GM19193 (cell line): Measurements from ENCODE around the gene WDR3.

ENCODE experiments used
- POLR2A ChIP-seq: IDR thresholded peaks from 4 replicates; pipeline ENCODE4 v1.6.1; 2011; ENCODE audit not compliant: insufficient read depth, insufficient read length; ENCODE audit errors: extremely low read depth

The WDR3 gene

GRCh38 chr1:117929343-117930172 lies at the start of gene WDR3, which contains the start of gene GDAP2:
Gene WDR3 (plus strand): TSS chr1:117929739. CDS start chr1:117933320, 3,581 bp downstream.
Gene GDAP2 (minus strand): TSS chr1:117929621. CDS start chr1:117920357, 9,264 bp downstream.
- peak; percentile 68 for TF ChIP-seq POLR2A

DNA sequence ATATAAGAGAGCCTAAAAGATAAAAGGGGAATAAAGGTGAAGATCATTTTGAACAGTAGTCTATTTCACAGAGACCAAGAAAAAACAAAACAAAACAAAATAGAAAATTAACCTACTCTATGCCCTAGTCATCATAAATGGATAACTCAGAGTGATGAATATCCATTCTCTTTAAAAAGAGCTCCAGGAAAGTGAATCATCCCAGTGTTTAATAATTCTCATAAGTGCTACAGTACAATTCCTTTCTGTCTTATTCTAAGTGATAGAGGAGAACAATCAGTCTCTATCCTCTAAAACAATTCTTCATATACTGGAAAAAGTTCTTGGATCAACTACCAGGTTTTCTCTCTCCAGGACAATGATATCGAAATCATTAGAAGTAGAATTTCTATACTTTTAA lies 45.9 kb upstream of the WDR3 start:
- TF ChIP-seq POLR2A = no peak

DNA sequence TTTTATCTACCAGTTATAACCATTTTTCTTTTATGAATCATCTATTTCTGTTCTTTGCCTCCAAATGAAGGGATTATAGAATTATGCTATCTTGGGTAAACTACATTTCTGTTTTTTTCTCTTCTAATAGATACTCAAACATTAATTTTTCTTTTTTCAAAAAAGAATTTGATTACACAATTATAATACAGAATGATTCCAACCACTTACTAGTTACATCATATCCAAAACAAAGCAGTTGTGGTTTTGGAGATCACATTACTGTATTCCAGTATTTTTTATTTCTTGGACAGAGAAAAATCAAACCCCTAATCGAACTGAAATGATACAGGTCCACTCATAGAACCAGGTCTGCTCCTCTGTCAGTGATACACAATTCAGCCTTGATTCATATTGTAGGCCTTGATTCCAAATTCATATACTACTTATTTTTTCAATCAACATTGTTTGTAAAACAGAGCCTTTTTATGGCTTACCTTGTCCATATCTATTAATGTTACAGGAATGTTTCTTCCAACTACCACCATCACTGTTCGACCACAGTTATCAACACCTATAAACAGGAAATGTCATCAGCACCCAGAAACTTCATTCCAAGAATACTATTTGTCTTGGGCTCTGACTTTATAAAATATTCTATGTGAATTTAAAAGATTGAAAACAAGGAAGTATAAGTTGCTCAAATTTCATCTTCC lies 43.3 kb upstream of the WDR3 start:
- TF ChIP-seq POLR2A = no peak

DNA sequence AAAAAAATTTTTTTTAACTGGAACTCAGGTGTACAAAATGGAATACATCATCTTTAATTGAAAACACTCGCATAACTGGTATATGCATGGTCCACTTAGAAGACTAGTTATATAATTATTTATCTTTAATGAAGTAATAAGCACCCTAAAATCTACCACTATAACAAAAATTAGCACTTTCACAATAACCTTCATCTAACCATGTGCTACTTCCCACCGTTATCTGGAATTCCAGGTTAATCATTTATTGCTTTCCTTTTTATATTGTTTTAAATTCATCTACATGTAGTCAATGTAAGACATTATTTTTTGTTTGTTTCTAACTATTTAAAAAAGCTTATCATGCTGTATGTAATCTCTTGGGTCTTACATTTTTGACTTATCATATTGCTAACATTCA lies 39.1 kb upstream of the WDR3 start:
- no peak for TF ChIP-seq POLR2A

- TF ChIP-seq POLR2A = no peak
Measured at GRCh38 chr1:117892512-117892911, 37.0 kb upstream of the WDR3 start.

DNA sequence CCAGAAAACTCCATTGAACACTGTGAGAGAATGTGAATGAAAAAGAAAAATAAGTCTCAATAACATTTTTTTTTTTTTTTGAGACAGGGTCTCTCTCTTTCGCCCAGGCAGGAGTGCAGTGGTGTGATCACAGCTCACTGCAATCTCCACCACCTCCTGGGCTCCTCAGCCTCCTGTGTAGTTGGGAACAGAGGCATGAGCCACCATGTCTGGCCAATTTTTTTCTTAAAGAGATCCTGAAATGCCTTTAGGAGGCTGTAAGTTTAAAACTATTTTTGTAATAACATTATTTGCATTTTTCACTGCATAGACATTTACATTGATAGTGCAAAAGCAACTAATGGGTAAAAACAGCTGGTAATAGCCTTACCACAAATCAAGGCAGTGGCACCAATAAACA lies 35.5 kb upstream of the WDR3 start:
- no peak for TF ChIP-seq POLR2A

- no peak for TF ChIP-seq POLR2A
Measured at GRCh38 chr1:117895482-117896114, 33.9 kb upstream of the WDR3 start.

DNA sequence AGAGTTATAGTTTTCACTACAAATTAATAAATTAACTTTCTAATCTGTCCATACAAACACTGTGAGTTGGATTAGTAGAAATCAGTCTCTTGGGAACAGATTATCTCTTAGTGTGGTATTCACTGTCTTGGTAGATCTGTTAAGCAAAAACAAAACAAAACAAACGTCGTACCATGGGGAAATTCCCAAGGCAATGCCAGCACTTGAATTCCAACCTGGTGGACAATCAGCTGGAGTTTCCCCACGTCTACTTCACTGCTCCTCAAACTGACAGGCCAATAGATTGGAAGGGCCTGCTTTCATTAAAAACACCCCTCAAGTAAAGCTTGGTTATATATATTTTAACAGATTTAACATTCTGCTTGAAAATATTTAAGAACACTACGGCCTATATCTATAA lies 32.0 kb upstream of the WDR3 start:
- no peak for TF ChIP-seq POLR2A

DNA sequence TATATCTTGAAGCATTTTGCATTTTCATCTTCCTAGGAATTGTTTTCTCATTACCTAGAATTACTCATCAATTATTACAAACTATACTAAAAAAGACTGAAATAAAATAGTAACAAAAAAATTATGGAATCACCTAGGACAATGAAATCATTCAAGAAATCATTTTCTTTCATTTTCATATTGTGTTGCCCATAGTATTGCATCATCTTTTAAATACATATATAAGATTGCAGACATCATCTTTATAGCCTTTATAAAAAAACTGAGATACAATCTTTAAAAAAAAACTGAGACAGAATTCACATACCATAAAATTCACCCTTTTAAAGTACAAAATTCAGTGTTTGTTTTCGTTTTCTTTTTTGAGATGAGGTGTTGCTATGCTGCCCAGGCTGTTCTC lies 29.7 kb upstream of the WDR3 start:
- TF ChIP-seq POLR2A = no peak

DNA sequence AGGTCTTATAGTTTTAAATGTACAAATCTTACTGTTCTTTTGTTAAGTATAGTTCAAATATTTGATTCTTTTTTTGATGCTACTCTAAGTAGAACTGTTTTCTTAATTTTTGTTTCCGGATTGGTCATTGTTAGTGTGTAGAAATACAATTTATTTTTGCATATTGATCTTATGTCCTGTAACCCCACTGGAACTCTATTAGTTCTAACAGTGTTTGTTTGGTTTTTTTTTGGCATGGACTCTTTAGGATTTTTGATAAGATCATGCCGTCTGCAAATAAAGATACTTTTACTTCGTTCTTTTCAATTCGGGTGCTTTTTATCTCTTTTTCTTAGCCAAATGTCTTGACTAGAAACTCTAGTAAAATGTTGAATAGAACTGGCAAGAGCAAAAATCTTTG lies 26.6 kb upstream of the WDR3 start:
- TF ChIP-seq POLR2A = no peak

DNA sequence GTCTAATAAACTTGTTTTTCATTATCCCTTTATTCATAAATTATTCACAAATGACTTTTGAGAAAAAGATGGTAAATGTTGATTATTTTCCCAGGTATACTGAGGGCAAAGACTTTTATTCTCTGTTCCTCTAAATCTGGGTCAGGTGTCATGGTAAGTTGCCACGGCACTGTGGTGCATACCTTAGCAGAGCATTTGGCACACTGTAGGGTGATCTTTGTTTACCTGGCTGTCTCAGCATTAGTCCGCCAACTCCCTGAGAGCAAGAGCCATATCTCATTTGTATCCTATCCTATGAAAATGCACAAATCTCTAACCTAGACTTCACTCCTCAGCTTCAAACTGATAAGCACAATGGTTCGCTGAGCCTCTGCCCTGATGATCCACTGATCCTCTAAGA lies 25.1 kb upstream of the WDR3 start:
- no peak for TF ChIP-seq POLR2A

DNA sequence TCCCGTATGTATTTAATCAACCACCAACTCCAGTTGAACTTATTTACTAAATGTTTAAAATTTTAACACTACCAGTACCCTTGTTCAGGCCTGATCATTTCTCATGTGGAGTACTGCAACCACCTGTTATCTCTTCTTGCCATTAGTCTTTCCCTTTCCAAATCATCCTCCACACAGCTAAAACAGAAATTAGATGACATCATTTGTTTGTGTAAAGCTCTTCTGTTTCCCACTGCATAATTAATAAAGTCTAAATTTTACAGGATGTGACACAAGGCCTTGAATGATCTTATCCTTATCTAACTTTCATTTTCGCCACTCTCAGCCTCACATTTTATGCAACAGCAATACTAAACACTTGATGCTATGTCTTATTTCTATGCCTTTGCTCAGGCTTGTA lies 24.5 kb upstream of the WDR3 start:
- TF ChIP-seq POLR2A = no peak

- no peak for TF ChIP-seq POLR2A
Measured at GRCh38 chr1:117911051-117911450, 18.5 kb upstream of the WDR3 start.

- TF ChIP-seq POLR2A = no peak
Measured at GRCh38 chr1:117919376-117919775, 10.2 kb upstream of the WDR3 start.

DNA sequence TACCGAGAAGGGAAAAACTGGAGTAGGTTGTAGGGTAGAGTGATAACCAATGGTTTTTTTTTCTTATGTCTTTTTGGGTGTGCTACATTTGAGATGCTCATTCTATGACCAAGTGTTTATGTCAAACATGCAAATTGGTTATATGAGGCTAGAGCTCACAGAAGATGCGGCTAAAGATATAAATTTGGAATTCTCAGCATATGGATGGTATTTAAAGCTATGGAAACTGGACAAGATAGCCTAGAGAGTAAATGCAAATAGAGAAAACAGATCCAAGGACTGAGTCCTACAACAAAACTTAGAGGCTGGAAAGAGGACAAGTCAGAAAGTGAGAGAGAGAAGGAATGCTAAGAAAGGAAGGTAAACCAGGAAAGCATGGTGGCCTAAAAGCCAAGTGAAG lies 7.5 kb upstream of the WDR3 start:
- no peak for TF ChIP-seq POLR2A
